Prostate gland (tissue), 2 donors: Measurements from ENCODE around the gene DYNC1I2. TPM values are rescaled to one million over a fixed set of nuclear protein-coding genes. Genes with fewer than 3 reads are reported as not detected.

Source experiments
- DNase-seq: peaks from one replicate; pipeline ENCODE4 v3.0.0-alpha.2; 2019; ENCODE audit warnings: low spot score
- H3K27ac ChIP-seq, 2 donors: fragments of 200-600 bp; sonication (generic); 2 replicates each; pipeline ENCODE4 v1.5.1; 2017 to 2019
- H3K27me3 ChIP-seq: fragments of 200-600 bp; sonication (generic); replicated peaks from 2 replicates; pipeline ENCODE4 v1.5.1; 2019; ENCODE audit not compliant: insufficient read depth
- H3K36me3 ChIP-seq, 2 donors: fragments of 200-600 bp; sonication (generic); 1 replicate in 1 of 2; 2 replicates in 1 of 2; pipeline versions ENCODE4 v1.5.1 to v1.8.1; 2017 to 2019
- H3K4me1 ChIP-seq: fragments of 200-600 bp; sonication (generic); replicated peaks from 2 replicates; pipeline ENCODE4 v1.5.1; 2019
- H3K4me3 ChIP-seq, 2 donors: fragments of 200-600 bp; sonication (generic); 2 replicates each; pipeline ENCODE4 v1.5.1; 2017 to 2019
- H3K9me3 ChIP-seq: fragments of 200-600 bp; sonication (generic); 2 replicates; pipeline ENCODE4 v1.5.1; 2017
- CTCF ChIP-seq, 4 experiments: fragments of 200-600 bp in 2 of 4; fragments of 450-650 bp in 2 of 4; sonication (generic) in 2 of 4; IDR thresholded peaks; 1 replicate in 3 of 4; 2 replicates in 1 of 4; pipeline ENCODE4 v1.5.1; 2016 to 2019; ENCODE audit warnings: antibody characterized with exemption in 4 of 4, mild to moderate bottlenecking in 2 of 4, moderate library complexity in 2 of 4
- POLR2A ChIP-seq: fragments of 450-650 bp; IDR thresholded peaks from one replicate; pipeline ENCODE4 v1.6.1; 2016; ENCODE audit warnings: antibody characterized with exemption, mild to moderate bottlenecking
- POLR2AphosphoS5 ChIP-seq: sonication (generic); formaldehyde crosslinking; IDR thresholded peaks from one replicate; pipeline ENCODE4 v1.6.1; 2017; ENCODE audit warnings: antibody characterized with exemption
- WGBS: methylation state at CpG from one replicate; pipeline ENCODE4 v1.1.5; 2018; 5-methylcytosine and 5-hydroxymethylcytosine counted together
- intact Hi-C: fragments of 100-400 bp; cut with DNase I; formaldehyde crosslinking; loops from one replicate; pipeline ENCODE4 v1.14.2; 2022
- total RNA-seq, 2 donors: library from RNA; depleted of rRNA; stranded (reverse); fragments of >200 nt; gene quantifications; one replicate each; pipeline ENCODE4 v1.1.0, GENCODE V29; 2016

Gene DYNC1I2
- total RNA-seq, 2 donors from 2014 or later = 70.7 to 82.1 TPM

GRCh38 chr2:171702781-171703556 is 15.7 kb downstream of the DYNC1I2 start:
- Histone ChIP-seq H3K36me3 (no peaks in the 10 kb centered on the region), H3K27me3 (no peaks in the 10 kb centered on the region), H3K27ac (no peak overlapping the region), H3K9me3 (no peaks in the 10 kb centered on the region), H3K4me3 (no peak overlapping the region), H3K4me1 (no peaks in the 10 kb centered on the region)
- intact Hi-C loops = no loop called here
- 91% methylated on average over 7 of the region's 7 CpGs for WGBS
- TF ChIP-seq POLR2AphosphoS5 = no peak
- TF ChIP-seq CTCF (IDR thresholded peaks at IDR 0.05) = no peak
- no peak for TF ChIP-seq POLR2A
- DNase-seq = no peak

GRCh38 chr2:171703574-171704347 is 16.5 kb downstream of the DYNC1I2 start:
- TF ChIP-seq POLR2AphosphoS5 = no peak
- peak in 3 of 4 experiments; percentile 25 to 37 (median 31) for TF ChIP-seq CTCF (IDR thresholded peaks at IDR 0.05)
- WGBS = 71% methylated on average over 4 of the region's 4 CpGs
- H3K27ac ChIP-seq = no peak overlapping the region
- no peak for DNase-seq
- H3K4me1 ChIP-seq = no peaks in the 10 kb centered on the region
- no peaks in the 10 kb centered on the region for H3K27me3 ChIP-seq
- H3K4me3 ChIP-seq = no peak overlapping the region
- H3K9me3 ChIP-seq = no peaks in the 10 kb centered on the region
- H3K36me3 ChIP-seq = no peaks in the 10 kb centered on the region
- intact Hi-C loops = no loop called here

- H3K36me3 ChIP-seq = no peaks in the 10 kb centered on the region
- no peaks in the 10 kb centered on the region for H3K27me3 ChIP-seq
- 11% methylated on average over 2 of the region's 2 CpGs for WGBS
- H3K4me3 ChIP-seq = no peak overlapping the region
- H3K4me1 ChIP-seq = no peaks in the 10 kb centered on the region
- no peak for DNase-seq
- no peak overlapping the region for H3K27ac ChIP-seq
- H3K9me3 ChIP-seq = no peaks in the 10 kb centered on the region
- intact Hi-C loops = no loop called here
- TF ChIP-seq POLR2AphosphoS5 (no peak), CTCF (IDR thresholded peaks at IDR 0.05) (peak in 3 of 4 experiments; percentile 8 to 50 (median 34)), POLR2A (no peak)
These were observed 19.0 kb downstream of the DYNC1I2 start for GRCh38 chr2:171706152-171706803.

- intact Hi-C loops = no loop called here
- Histone ChIP-seq H3K4me3 (no peak overlapping the region), H3K27ac (no peak overlapping the region), H3K27me3 (no peaks in the 10 kb centered on the region), H3K36me3 (no peaks in the 10 kb centered on the region), H3K9me3 (no peaks in the 10 kb centered on the region), H3K4me1 (no peaks in the 10 kb centered on the region)
- TF ChIP-seq POLR2AphosphoS5 (no peak), CTCF (IDR thresholded peaks at IDR 0.05) (no peak), POLR2A (no peak)
- WGBS = 34% methylated on average over 1 of the region's 1 CpG
- DNase-seq = no peak
These were observed 20.5 kb downstream of the DYNC1I2 start for GRCh38 chr2:171707752-171708151.
